K562 (cell line): ENCODE measurements around the gene DDR1. TPM values are rescaled to one million over a fixed set of nuclear protein-coding genes. Genes with fewer than 3 reads are reported as not detected.

ENCODE experiments used
- CHAMP1 ChIP-seq: fragments of 450-650 bp; IDR thresholded peaks from 2 replicates; pipeline ENCODE4 v1.6.1; 2016; ENCODE audit warnings: mild to moderate bottlenecking
- E2F3 ChIP-seq: fragments of 250-450 bp; sonication (Bioruptor Pico); IDR thresholded peaks from 2 replicates; pipeline ENCODE4 v1.4.0; 2020; ENCODE audit warnings: mild to moderate bottlenecking
- ELF4 ChIP-seq: fragments of 450-650 bp; formaldehyde crosslinking; IDR thresholded peaks from 2 replicates; pipeline ENCODE4 v1.4.0; 2022; ENCODE audit warnings: missing genetic modification characterization
- ETS1 ChIP-seq: conservative IDR thresholded peaks from 2 replicates; pipeline ENCODE4 v1.6.1; 2011; ENCODE audit warnings: low read depth, mild to moderate bottlenecking, low read length; ENCODE audit not compliant: control insufficient read depth
- GATAD2A ChIP-seq: fragments of 450-650 bp; IDR thresholded peaks from 2 replicates; pipeline ENCODE4 v1.6.1; 2017
- GTF2B ChIP-seq: IDR thresholded peaks from 2 replicates; pipeline ENCODE4 v1.6.1; 2011; ENCODE audit not compliant: insufficient read length; ENCODE audit errors: extremely low read depth
- NFE2L1 ChIP-seq: fragments of 450-650 bp; IDR thresholded peaks from 2 replicates; pipeline ENCODE4 v1.6.1; 2016; ENCODE audit warnings: missing genetic modification characterization, low read depth, mild to moderate bottlenecking, missing compliant biosample characterization, moderate library complexity, borderline replicate concordance
- POLR3A ChIP-seq: IDR thresholded peaks from 2 replicates; pipeline ENCODE4 v1.6.1; 2011; ENCODE audit warnings: borderline replicate concordance, mild to moderate bottlenecking, moderate library complexity; ENCODE audit not compliant: insufficient read length, insufficient read depth; ENCODE audit errors: extremely low read depth
- SMAD2 ChIP-seq: fragments of 150-350 bp; IDR thresholded peaks from 2 replicates; pipeline ENCODE4 v1.6.1; 2014; ENCODE audit warnings: low read depth, mild to moderate bottlenecking, low read length
- SMARCE1 ChIP-seq: fragments of 450-650 bp; IDR thresholded peaks from 2 replicates; pipeline ENCODE4 v1.7.1; 2016; ENCODE audit warnings: mild to moderate bottlenecking
- SRSF9 ChIP-seq: fragments of 200-400 bp; formaldehyde crosslinking; IDR thresholded peaks from 2 replicates; pipeline ENCODE4 v1.6.1; 2017; ENCODE audit warnings: low read depth, low read length, borderline replicate concordance
- TRIM24 ChIP-seq, 2 experiments: fragments of 450-650 bp; IDR thresholded peaks; 2 replicates each; pipeline ENCODE4 v1.6.1; 2016
- USF1 ChIP-seq: sonication (generic); formaldehyde crosslinking; IDR thresholded peaks from 2 replicates; pipeline ENCODE4 v1.9.0; 2022; ENCODE audit warnings: mild to moderate bottlenecking, missing genetic modification reagents
- ZHX1 ChIP-seq: fragments of 150-350 bp; conservative IDR thresholded peaks from 2 replicates; pipeline ENCODE4 v1.6.1; 2014; ENCODE audit warnings: low read length
- ZNF134 ChIP-seq: fragments of 250-450 bp; sonication (Bioruptor Pico); conservative IDR thresholded peaks from 2 replicates; pipeline ENCODE4 v1.4.0; 2020
- ZNF75A ChIP-seq: fragments of 450-650 bp; formaldehyde crosslinking; IDR thresholded peaks from 2 replicates; pipeline ENCODE4 v1.4.0; 2020; ENCODE audit warnings: mild to moderate bottlenecking
- polyA plus RNA-seq, 8 experiments: library from polyadenylated mRNA; depleted of rRNA in 4 of 8; stranded (reverse) in 5 of 8; unstranded in 3 of 8; fragments of >200 nt; fragmentation: Nextera tagmentation in 2 of 8; fragmentation: Illumina TruSeq in 1 of 8; extraction: Ambion mirVana in 2 of 8; extraction: Trizol in 1 of 8; gene quantifications; 2 replicates each; pipeline versions ENCODE4 v1.2.1 to v1.2.3, GENCODE V29; 2011 to 2014; ENCODE audit warnings: inconsistent platforms in 1 of 8, missing spikeins in 1 of 8
- total RNA-seq, 7 experiments: library from RNA; depleted of rRNA in 6 of 7; stranded (reverse); fragments of >200 nt in 6 of 7; fragmentation: Illumina TruSeq in 2 of 7; extraction: Trizol in 2 of 7; gene quantifications; 2 replicates each; pipeline versions ENCODE4 v1.2.1 to v1.2.3, GENCODE V29; 2011 to 2021; ENCODE audit warnings: low replicate concordance in 1 of 7

DDR1 gene
- total and polyA plus RNA-seq, 9 of the 15 experiments (the other 6 are each of a cell fraction or from before 2014, with no cell fraction given), result 1.4 to 44.6 (median 12.2) TPM

- TF ChIP-seq CHAMP1, result no peak
- TF ChIP-seq GTF2B, result no peak
- TF ChIP-seq E2F3, result no peak
- peak; percentile 22 for TF ChIP-seq POLR3A
- no peak for TF ChIP-seq ZNF75A (CRISPR knock-in tag)
- peak; percentile 78; the same call in 1 of the 2 replicates for TF ChIP-seq SMARCE1
- peak; percentile 96 for TF ChIP-seq ETS1
- TF ChIP-seq TRIM24 (IDR thresholded peaks at IDR 0.05), result peak in 1 of 2 experiments; percentile 100; a peak in 2 of 4 replicates
- no peak for TF ChIP-seq GATAD2A
- TF ChIP-seq SMAD2, result no peak
- peak; percentile 68 for TF ChIP-seq ELF4 (CRISPR knock-in tag)
- TF ChIP-seq ZNF134 (CRISPR knock-in tag), result peak; percentile 79
- no peak; the same call in 1 of the 2 replicates for TF ChIP-seq USF1
- no peak for TF ChIP-seq ZHX1
- TF ChIP-seq NFE2L1 (tag), result no peak
- no peak for TF ChIP-seq SRSF9
Measured at GRCh38 chr6:30907758-30908591, 23.7 kb downstream of the DDR1 start, which contains the start of gene GTF2H4 (continued).
